Activated naive CD4-positive, alpha-beta T cell treated with anti-CD3 and anti-CD28 coated beads, Interleukin-2, amount 10 ng/mL, durations not matched to agents 7 days and 5 days (primary cell): ENCODE results near the gene POLR1E.
"Not testable (repeated sequence)": the region's sequence is repeated elsewhere in the genome, so short reads cannot be mapped to it uniquely, and the experiment has no call there.

ENCODE experiments used
- CTCF ChIA-PET: fragments of 350-600 bp; sonication (Branson Sonifier 250); formaldehyde crosslinking; loops from one replicate; lab custom pipeline; 2021; ENCODE audit warnings: antibody characterized with exemption; lab: Charles Lee
- DNase-seq: peaks from one replicate; pipeline ENCODE4 v3.0.0-alpha.2; 2020
- H3K27ac Mint-ChIP-seq: one replicate; pipeline ENCODE4 v1.8.0; 2021; ENCODE audit warnings: mild to moderate bottlenecking, moderate library complexity, mixed read lengths
- H3K27me3 Mint-ChIP-seq: one replicate; pipeline ENCODE4 v1.8.0; 2021; ENCODE audit warnings: mild to moderate bottlenecking, mixed read lengths
- H3K36me3 Mint-ChIP-seq: one replicate; pipeline ENCODE4 v1.8.0; 2021; ENCODE audit warnings: mixed read lengths
- H3K4me1 Mint-ChIP-seq: one replicate; pipeline ENCODE4 v1.8.0; 2021; ENCODE audit warnings: mixed read lengths
- H3K4me3 Mint-ChIP-seq: one replicate; pipeline ENCODE4 v1.8.0; 2021; ENCODE audit warnings: mild to moderate bottlenecking, moderate library complexity, mixed read lengths
- H3K9me3 Mint-ChIP-seq: one replicate; pipeline ENCODE4 v1.8.0; 2021; ENCODE audit warnings: mixed read lengths

Gene POLR1E

DNA sequence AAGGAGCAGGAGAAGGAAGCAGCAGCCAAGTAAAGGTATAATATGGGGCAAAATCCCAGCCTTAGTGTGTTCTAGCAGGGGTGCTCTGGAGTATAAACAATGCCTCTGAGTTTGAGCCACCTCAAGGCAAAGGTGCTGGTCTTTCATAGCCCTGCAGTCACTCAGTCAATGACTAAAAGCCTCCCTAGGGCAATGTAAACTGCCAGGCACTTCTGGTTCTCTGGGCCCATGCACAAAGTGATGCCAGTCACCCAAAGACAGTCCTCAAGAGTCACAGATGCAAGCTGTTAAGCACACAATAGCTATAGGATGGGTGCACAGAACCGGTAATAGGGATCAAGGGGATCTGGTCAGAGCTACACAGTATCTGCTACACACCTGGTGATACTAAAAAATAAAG is 33.1 kb upstream of the POLR1E start:
- CTCF ChIA-PET, result no interaction called here
- no peak overlapping the region for H3K27ac Mint-ChIP-seq

DNA sequence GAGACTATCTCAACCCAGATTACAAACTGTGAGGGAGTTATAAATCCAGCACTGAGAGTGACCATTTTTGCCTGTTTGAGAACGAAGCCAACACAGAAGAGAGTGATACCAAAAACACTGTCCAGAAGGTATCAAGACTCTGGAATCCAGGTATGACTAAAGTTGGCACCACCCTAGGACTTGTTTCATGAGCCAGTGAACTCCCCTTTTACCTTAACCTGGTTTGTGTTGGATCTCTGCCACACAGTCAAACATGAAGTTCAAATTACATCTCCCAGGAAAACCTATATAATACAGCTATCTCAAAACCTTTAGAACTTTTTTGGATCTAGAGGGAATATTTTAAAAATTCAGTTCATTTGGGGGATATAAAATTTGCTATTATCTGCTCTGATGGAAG is 31.9 kb upstream of the POLR1E start:
- Mint-ChIP-seq H3K4me1 (peaks cover 11% of the 10 kb centered on the region), H3K27ac (no peak overlapping the region), H3K27me3 (no peaks in the 10 kb centered on the region), H3K9me3 (no peaks in the 10 kb centered on the region), H3K36me3 (peaks cover 4% of the 10 kb centered on the region), H3K4me3 (no peak overlapping the region)
- DNase-seq, result no peak
- CTCF ChIA-PET, result interaction anchor here (0.5 kb wide), 1 partner anchor 48 kb away, joined by 4 read pairs; no protein-coding TSS in a partner anchor

More for the DNA sequence above, 33.1 kb upstream of the POLR1E start:
- Mint-ChIP-seq H3K27me3 (no peaks in the 10 kb centered on the region), H3K36me3 (peaks cover 4% of the 10 kb centered on the region), H3K9me3 (no peaks in the 10 kb centered on the region), H3K4me1 (peaks cover 11% of the 10 kb centered on the region), H3K4me3 (no peak overlapping the region)
- no peak for DNase-seq

DNA sequence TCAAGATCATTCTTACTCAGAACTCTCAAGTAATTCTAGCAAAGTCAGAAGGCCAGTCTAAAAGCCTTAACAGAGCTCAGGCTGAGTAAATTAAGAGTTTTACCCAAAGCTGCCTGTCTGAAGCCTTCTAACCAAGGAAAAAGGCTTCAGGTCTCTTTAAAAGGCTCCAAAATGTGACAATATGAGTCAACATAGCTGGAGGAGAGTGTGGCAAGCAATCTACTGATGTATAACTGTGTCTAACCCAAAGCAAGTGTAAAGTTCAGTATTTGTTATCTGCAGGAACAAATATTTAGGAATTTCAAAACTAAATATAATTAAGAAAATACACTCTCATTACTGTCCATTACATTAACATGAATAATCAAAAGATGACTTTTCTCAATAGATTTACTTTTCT is 31.5 kb upstream of the POLR1E start:
- DNase-seq, result no peak
- H3K27me3 Mint-ChIP-seq, result no peaks in the 10 kb centered on the region
- no peak overlapping the region for H3K4me3 Mint-ChIP-seq
- H3K9me3 Mint-ChIP-seq, result no peaks in the 10 kb centered on the region
- peaks cover 11% of the 10 kb centered on the region for H3K4me1 Mint-ChIP-seq
- H3K36me3 Mint-ChIP-seq, result peaks cover 4% of the 10 kb centered on the region
- H3K27ac Mint-ChIP-seq, result no peak overlapping the region
- CTCF ChIA-PET, result interaction anchor here (0.5 kb wide), 1 partner anchor 48 kb away, joined by 4 read pairs; no protein-coding TSS in a partner anchor

DNA sequence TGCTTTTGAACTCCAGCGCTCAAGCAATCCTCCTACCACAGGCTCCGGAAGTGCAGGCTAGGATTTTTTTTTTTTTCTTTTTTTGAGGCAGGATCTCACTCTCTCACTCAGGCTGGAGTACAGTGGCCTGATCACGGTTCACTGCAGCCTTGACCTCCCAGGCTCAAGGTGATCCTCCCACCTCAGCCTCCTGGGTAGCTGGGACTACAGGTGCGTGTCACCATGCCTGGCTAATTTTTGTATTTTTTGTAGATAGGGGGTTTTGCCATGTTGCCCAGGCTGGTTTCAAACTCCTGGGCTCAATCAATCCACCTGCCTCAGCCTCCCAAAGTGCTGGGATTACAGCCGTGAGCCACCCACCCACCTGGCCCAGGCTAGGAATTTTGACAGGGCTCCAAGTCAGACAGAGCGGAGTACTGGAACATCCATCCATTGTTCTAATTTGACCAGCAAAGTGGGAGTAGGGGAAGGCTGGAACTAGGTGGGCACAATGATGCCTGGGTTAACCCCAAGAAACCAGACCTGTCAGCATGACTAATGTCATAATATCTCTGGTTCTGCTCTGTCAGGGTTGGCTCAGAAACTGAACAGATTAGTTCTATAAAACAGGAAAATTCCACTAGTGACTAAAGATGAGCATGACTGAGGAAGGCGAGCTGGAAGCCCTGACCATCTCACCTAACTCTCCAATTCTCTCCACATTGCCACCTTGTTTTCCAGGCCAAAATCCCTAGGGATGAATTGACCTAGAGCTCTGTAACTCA is 29.7 kb upstream of the POLR1E start:
- Mint-ChIP-seq H3K4me1 (peaks cover 11% of the 10 kb centered on the region), H3K27me3 (no peaks in the 10 kb centered on the region), H3K4me3 (no peak overlapping the region), H3K27ac (no peak overlapping the region), H3K36me3 (peaks cover under 1% of the 10 kb centered on the region), H3K9me3 (no peaks in the 10 kb centered on the region)
- CTCF ChIA-PET, result interaction anchor here (0.6 kb wide), 1 partner anchor 53 kb away, joined by 3 read pairs; no protein-coding TSS in a partner anchor
- no peak for DNase-seq

DNA sequence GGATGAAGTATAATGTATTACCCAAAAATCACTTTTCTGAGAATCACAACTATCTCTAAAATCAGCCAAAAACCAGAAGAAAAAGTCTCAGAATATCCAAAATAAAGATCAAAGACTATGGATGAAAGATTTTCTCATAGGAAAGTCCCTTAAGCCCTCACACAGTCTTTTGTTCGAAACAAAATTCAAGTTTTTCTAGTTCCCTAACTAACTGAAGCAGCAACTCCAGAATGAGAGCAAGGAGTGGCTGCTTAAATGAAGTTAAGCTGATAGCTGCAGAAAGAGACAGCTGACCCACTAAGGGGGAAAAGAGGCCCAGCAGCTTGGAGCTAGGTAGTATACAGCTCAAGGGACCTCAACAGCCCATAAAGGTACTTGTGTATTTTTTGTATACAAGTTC is 28.9 kb upstream of the POLR1E start:
- Mint-ChIP-seq H3K27ac (no peak overlapping the region), H3K9me3 (no peaks in the 10 kb centered on the region), H3K36me3 (no peaks in the 10 kb centered on the region), H3K27me3 (no peaks in the 10 kb centered on the region), H3K4me3 (no peak overlapping the region), H3K4me1 (peaks cover 7% of the 10 kb centered on the region)
- CTCF ChIA-PET, result interaction anchor here (0.6 kb wide), 1 partner anchor 54 kb away, joined by 3 read pairs; no protein-coding TSS in a partner anchor
- DNase-seq, result no peak

DNA sequence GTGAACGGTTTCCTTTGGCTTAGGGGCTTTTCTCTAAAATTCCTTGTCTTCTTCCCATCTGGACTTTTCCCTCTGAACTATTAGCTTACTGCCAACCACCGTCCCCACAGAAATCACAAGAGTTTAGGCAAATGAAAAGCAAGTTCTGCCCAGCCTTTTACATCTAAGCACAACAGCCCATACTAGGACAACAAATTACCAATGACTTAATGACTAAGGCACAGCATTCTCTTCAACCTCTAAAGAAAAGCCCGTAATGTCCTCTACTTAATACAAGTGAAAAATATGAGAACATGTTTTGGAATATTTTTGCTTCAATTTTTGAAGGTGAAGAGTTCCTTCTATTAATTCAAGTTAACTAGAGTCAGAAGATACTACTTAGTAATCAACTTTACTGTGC is 21.7 kb upstream of the POLR1E start:
- peaks cover 13% of the 10 kb centered on the region for H3K36me3 Mint-ChIP-seq
- CTCF ChIA-PET, result interaction anchor here (1.5 kb wide), 1 partner anchor 50 kb away, joined by 3 read pairs; no protein-coding TSS in a partner anchor

DNA sequence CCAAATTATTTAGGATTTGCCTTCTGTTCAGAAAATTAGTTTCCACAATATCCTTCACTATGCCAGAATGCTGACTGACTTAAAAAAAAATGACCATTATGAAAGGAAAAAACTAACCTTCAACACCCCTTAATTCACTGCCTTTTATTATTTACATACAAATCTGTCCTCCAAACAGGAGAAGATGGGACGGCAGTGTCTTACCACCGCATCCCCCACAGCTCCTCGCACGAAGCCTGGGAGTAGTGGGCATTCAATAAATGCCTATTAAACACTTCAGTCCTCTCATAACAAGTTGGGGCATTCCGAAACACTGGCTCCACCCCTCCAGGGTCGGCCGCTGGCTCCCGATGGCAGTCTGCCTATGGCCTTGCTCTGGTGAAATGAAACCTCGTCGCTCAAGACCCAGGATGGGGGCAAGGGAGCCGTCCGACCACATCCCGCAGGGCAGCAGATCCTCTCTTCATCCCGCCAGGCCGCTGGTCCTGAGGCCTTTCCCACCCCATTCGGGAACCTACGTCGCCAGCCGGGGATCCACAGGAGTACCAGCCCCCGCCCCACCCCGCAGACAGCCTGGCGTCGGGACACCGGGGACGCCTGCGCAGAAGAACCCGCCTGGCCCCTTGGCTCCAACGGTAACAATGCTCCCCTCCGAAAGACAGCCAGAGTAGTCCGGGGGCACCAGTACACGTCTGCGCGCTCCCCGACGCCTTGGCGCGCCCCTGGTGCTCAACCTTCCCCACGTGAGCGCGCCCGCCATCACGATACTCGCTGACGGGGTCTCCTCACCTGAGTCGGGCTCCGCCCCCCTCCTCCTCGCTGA is 21.1 kb upstream of the POLR1E start:
- Mint-ChIP-seq H3K27me3 (peaks cover 5% of the 10 kb centered on the region), H3K4me1 (peaks cover 36% of the 10 kb centered on the region), H3K9me3 (no peaks in the 10 kb centered on the region), H3K27ac (peak overlapping the region; percentile 98), H3K4me3 (peak overlapping the region; percentile 94), H3K36me3 (peaks cover 13% of the 10 kb centered on the region)
- CTCF ChIA-PET, result interaction anchor here (1.1 kb wide), 1 partner anchor 45 kb away, joined by 4 read pairs; no protein-coding TSS in a partner anchor
- peak; percentile 72 for DNase-seq

More for the DNA sequence above, 21.7 kb upstream of the POLR1E start:
- no peak for DNase-seq
- Mint-ChIP-seq H3K4me3 (peak overlapping the region; percentile 94), H3K27me3 (peaks cover 5% of the 10 kb centered on the region), H3K27ac (peak overlapping the region; percentile 98), H3K4me1 (peaks cover 36% of the 10 kb centered on the region), H3K9me3 (no peaks in the 10 kb centered on the region)

DNA sequence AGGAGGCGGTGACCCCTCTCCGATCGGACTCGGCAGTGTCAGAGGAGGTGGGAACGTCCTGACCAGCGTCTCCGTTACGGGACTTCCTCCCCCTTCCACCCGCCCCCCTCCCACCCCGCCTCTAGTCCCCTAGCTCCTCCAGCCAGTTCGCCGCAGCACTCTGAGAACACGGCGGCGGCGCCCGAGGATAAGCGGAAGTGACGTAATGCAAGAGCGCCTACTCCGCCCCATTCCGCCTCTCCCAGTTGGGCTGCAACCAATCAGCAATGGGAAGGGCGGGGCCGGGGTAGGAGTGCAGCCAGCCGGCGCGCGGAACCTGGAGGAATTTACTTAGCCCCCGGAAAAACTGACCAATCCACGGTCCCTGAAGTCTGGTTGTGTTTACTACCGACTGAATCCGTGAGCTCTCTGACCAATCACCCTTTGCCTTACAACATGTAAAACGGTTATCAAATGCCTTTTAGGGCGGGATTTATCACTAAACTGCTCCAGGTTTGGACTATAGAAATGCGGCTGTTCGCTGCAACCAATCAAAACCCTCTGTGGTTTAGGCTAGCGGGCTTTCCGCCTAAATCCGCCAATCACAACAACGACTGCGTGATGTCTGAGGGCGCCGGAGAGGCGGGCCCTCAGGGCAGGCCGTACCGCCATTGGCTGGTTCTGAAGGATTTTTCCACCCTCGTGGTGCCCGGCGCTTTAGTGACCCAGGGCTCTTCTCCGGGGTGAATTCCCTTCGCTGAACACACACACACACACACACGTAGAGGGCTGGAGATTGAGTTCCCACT is 20.3 kb upstream of the POLR1E start, which contains the start of gene ZBTB5:
TSS of gene ZBTB5 (minus strand) at position 202 of the 788 bp plus-strand sequence. CDS start 22,899 bp downstream, outside the sequence.
- Mint-ChIP-seq H3K27me3 (peaks cover 5% of the 10 kb centered on the region), H3K4me1 (peaks cover 36% of the 10 kb centered on the region), H3K9me3 (no peaks in the 10 kb centered on the region), H3K4me3 (peak within 1 kb of the TSS; percentile 94), H3K36me3 (peaks cover 13% of the 10 kb centered on the region), H3K27ac (peak within 1 kb of the TSS; percentile 98)
- CTCF ChIA-PET, result interaction anchor here (0.7 to 1.1 kb wide), 2 partner anchors 16 to 44 kb away, joined by 3 to 4 read pairs; no protein-coding TSS in a partner anchor
- peak; percentile 99 for DNase-seq

DNA sequence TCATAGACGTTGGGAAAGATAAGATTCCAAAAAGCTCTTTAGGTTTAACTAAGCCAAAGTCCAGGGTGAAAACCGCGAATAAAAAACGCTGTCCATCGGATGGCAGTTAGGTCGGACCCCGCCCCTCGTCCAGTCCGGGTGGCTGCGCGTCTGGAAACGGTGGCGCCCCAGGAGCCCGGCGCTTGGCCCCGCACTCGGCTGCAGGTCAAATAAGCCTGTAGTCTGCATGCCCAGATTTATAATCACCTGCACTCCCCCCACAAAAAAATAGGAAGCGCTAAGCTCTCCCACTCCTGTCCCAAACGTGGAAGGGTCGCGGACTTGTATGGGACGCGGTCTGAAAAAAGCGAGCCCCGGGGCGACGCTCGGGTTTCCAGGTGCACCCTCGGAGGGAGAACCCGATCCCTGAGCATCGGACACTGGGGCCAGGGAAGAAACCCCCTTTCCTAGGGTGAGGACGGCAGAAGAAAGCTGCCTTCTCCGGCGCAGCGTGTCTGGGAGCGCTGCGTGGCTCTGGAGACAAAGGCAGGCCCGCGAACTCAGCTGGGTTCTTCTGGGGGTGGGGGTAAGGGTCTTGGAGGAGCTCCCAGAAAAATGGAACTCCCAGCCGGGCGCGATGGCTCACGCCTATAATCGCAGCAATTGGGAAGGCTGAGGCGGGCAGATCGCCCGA is 19.6 kb upstream of the POLR1E start:
- no peaks in the 10 kb centered on the region for H3K9me3 Mint-ChIP-seq
- peak overlapping the region; percentile 94 for H3K4me3 Mint-ChIP-seq
- H3K4me1 Mint-ChIP-seq, result peaks cover 36% of the 10 kb centered on the region
- peak; percentile 47 for DNase-seq
- peaks cover 5% of the 10 kb centered on the region for H3K27me3 Mint-ChIP-seq
- CTCF ChIA-PET, result interaction anchor here (0.7 to 1.1 kb wide), 2 partner anchors 15 to 43 kb away, joined by 3 to 4 read pairs; no protein-coding TSS in a partner anchor
- peak overlapping the region; percentile 98 for H3K27ac Mint-ChIP-seq
- peaks cover 13% of the 10 kb centered on the region for H3K36me3 Mint-ChIP-seq

DNA sequence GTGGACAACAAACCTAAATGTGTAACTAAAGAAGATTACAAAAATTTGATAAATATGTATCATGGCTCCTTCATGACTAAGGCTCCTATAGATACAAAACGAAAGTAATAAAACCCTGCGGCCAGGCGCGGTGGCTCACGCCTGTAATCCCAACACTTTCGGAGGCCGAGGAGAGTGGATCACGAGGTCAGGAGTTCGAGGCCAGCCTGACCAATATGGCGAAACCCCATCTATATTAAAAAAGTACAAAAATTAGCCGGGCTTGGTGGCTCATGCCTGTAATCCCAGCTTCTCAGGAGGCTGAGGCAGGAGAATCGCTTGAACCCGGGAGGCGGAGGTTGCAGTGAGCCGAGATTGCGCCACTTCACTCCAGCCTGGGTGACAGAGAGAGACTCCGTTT is 18.2 kb upstream of the POLR1E start:
- CTCF ChIA-PET, H3K27ac Mint-ChIP-seq: not testable (repeated sequence)

DNA sequence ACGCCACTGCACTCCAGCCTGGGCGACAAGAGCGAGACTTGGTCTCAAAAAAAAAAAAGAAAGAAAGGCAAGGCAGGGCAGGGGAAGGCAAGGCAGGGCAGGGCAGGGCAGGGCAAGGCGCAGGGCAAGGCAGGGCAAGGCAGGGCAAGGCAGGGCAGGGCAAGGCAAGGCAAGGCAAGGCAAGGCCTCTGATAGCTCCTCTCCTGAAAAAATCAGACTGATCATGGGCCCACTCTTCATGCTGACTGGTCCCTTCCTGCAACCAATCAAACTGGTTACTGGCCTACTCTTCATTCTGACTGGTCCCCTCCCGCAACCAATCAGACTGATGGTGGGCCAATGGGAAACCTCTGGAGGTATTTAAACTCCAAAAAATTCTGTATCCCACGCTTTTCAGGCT is 17.1 kb upstream of the POLR1E start:
- DNase-seq, result no peak
- Mint-ChIP-seq H3K4me3 (no peak overlapping the region), H3K4me1 (peaks cover 32% of the 10 kb centered on the region), H3K27me3 (peaks cover 5% of the 10 kb centered on the region), H3K27ac (no peak overlapping the region), H3K9me3 (peaks cover 2% of the 10 kb centered on the region), H3K36me3 (peaks cover 4% of the 10 kb centered on the region)
- CTCF ChIA-PET, result no interaction called here

More for the DNA sequence above, 18.2 kb upstream of the POLR1E start:
- not testable (repeated sequence) for H3K9me3 Mint-ChIP-seq, H3K4me3 Mint-ChIP-seq, DNase-seq, H3K27me3 Mint-ChIP-seq, H3K36me3 Mint-ChIP-seq
- peaks cover 42% of the 10 kb centered on the region for H3K4me1 Mint-ChIP-seq

DNA sequence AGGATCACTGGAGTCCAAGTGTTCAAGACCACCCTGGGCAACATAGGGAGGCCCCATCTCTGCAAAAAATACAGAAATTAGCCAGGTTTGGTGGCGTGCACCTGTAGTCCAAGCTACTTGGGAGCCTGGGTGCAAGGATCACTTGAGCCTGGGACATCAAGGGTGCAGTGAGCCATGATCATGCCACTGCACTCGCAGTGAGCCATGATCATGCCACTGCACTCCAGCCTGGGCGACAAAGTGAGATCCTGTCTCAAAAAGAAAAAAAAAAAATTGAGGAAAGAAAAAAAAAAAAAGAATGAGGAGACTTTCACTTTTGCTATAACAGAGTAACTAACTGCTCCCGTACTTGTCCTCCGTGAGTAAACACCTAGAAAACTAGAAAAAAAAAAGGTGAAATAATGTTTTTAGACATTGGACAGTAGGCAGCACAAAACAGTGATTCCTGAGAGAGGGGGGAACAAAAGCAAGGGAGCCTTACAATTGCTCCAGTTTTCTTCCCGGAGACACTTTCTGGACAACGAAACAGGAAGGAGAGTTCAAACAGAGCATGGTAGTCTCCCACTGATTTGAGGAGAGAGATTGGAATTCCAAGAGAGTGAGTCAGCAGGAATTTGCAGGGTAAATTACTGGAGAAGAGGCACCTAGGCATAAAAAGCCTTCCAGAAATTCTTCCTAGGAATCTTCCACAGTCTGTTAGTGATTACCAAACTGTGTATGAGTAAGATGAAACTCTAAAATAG is 13.6 kb upstream of the POLR1E start:
- CTCF ChIA-PET, result interaction anchor here (1.3 kb wide), 1 partner anchor 9 kb away, joined by 5 read pairs; no protein-coding TSS in a partner anchor
- DNase-seq, result no peak
- Mint-ChIP-seq H3K27ac (peak overlapping the region; percentile 75), H3K9me3 (peaks cover 12% of the 10 kb centered on the region), H3K4me1 (peaks cover 12% of the 10 kb centered on the region), H3K36me3 (no peaks in the 10 kb centered on the region), H3K27me3 (peaks cover 12% of the 10 kb centered on the region), H3K4me3 (peak overlapping the region; percentile 72)
